NCI-H82 treated with DMSO at 0.1 percent for 48 hours (cell line): Measurements from ENCODE around the gene NCK1.
"Not testable (repeated sequence)": the region's sequence is repeated elsewhere in the genome, so short reads cannot be mapped to it uniquely, and the experiment has no call there.

Source experiments
- DNase-seq: peaks from one replicate; lab custom pipeline; 2025; ENCODE audit not compliant: unreplicated experiment; lab: John Stamatoyannopoulos, UW

Gene NCK1

DNA sequence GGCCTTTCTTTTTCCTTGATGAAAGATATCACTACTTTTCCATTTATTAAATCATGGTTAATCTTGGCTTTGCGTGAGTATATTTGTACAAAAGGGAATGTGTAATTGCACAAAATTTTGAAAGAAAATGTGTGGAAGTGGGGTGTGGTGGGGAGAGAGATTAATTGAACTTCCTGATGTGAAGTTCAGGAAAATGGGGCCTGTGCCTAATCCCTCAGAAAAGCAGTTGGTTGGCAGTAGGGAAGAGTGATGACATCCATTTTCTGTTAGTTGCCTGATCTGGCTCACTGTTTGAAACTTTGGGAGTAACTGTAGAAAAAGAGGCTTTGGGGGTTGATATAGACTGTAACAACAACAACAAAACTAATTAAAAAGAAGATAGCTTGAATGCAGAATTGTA, 85.0 kb downstream of the NCK1 start:
- DNase-seq = no peak

DNA sequence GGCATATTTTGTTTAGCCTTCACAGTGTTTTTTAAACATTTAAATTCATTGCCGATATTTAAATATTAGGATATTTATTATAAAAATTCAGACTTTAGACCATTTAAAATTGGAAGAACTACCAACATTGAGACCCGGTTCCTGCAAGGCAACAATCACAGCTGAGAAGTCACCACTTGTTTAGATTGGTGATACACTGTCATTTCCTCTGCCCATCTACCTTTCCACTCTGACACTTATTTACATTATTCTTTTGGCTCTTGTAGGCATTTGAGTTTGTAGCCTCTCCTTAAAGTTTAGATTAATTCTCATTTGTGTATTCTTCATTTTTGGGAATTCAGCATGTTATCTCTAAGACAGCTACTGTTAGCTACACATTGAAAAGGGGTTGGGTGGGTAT, 85.5 kb downstream of the NCK1 start:
- no peak for DNase-seq

DNA sequence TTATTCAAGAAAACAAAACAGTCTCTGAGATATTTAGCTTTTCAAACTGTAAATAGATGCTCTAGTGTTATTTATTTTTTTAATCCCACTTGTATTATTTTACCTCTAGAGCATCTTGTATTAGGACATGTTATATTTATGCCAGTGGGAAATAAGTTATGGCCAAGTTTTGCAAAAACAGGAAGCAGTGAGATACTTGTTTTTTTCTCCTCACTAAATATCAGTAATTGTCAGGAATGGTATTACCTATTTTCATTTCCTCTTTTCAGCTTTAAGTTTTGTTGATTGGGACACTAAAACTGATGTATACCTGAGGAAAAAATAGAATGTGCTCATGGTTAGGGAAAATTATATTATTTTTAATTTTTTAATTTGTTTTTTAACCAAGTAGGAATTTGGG, 87.1 kb downstream of the NCK1 start:
- no peak for DNase-seq

DNA sequence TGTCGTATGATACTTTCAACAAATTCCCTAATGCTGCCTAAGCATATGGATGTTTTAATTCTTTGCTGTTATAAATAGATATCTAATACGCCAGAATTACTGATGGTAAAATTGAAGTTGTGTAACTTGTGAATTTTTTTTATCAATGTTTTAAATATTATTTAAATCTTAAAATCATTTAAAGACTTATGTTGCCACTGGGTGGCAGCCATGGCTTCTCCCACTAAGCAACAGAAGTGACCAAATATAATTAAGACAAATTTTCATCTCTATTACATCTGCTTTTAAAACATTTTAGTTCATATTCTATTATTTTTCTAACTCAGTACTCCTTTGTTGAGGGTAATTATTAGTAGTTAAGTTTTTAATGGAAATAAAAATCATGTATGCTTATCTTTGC, 87.7 kb downstream of the NCK1 start:
- DNase-seq = no peak

DNA sequence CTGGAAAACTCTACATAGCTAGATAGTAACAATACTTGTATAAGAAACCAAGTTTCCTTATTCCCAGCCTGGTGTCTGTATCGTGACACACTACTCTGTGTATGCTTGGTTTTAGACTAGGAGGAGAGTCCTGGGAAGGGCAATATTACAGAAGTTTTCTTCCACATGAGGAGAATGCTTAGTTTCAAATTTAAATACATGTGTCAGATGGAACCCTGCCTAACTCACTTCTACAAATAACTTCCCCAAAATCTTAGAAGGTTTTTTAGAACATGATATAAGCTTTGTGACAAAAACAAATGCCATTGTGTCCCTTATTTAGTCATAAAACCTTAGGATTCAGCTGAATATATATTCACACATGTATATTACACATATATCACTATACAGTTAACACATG, 88.6 kb downstream of the NCK1 start:
- no peak for DNase-seq

DNA sequence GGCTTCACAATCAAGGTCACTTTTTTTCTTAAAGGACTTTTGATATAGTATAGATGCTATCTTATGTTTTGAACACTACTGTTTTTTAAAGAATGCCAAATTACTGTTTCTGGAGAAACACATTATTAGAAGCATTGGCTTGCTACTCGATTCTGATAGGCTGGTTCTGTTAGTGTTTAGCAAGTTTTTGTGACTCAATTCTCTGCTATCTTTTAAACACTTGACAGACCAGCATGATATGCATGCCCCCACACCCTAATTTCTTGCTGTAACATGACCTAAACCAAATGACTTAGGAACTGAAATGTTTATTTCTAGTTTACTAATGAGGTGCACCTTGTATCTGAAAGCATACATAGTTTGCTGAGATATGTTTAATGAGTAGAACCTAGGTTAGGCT, 90.3 kb downstream of the NCK1 start:
- no peak for DNase-seq

DNA sequence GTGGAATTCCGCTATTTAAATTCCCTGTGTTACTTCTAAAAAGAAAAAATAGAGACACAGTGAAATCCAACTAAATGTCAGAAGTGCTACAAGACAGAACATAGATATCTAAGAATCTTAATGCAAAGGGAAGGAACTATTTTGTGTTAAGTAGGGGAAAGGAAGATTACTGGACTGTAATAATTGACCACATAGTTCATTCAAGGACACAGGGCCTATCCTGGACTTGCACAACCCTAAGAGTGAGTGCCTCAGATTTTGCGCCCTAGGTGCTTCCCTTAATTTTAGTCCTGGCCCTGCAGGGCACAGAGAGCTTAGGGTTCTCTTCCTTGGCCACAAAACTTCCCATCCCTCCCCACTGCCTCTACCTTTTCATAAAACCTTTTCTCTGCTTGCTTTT, 92.2 kb downstream of the NCK1 start:
- no peak for DNase-seq

DNA sequence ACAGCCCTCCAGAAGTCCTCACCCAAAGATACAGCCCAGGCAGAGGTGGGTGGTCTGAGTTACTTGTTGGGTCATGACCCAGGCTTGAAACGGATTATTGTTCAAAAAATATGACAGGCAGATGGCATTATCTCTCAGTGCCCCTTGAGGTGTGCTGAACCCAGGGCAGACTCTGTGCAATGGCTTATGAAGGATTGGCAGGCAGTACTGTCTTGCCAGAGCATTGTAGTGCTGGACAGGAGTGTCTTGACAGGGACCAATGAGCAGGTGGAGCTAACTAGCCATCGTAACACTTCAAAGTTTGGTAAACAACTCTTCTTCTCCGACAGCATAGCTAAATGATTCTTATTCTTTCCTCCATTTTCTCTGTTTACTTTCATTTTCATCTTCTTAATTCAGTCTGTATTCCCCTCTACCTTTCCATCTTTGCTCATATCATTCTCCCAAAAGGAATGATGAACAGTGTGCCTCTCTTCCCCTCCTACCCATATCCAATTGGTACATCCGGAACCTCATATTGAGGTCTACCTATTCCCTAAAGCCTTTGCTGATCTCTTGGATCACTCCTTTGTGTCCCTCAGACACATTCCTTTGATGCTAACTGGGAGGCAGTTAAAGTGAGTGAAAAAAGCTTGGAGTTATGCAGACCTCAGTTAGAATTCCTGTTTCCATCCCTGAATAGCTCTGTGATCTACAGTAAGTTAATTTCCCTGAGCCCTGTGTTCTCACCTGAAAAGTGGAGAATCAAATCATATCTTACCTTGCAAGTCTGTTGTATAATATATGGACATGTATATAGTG, 93.2 kb downstream of the NCK1 start:
- DNase-seq = no peak

DNA sequence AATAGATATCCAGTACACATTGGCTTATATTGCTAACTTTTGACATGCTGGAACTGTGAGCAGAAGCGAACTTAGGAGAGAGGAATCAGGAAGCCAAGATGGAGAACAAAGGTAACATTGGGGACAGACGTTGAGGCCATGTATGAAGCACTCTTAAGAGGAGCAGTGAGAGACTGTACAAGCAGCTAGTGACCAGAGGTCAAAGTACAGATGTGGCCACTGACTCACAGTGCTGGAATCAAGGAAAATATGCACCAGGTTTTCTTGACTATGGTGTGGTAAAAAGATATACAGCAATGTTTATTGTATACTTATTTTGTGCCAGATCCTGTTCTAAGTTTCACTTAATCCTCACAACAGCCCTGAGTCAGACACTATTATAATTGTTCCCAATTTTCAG, 93.8 kb downstream of the NCK1 start:
- DNase-seq = no peak

DNA sequence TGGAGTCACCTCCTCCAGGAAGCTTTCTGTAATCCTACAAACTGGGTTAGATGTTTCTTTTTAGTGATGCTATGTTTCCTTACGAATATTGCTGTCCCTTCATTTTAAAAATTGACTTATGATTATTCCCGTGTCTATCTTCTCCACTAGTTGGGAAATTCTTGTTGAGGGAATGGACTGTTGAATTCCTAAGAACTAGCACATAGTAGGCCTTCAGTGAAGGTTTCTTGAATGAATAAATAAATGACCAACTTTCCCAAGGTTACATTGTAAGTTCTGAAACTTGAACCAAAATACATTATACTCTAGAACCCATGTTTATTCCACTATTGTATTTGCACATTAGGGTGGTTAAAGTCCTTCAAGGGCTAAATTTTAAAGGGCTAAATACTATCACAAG, 95.0 kb downstream of the NCK1 start:
- DNase-seq = no peak

DNA sequence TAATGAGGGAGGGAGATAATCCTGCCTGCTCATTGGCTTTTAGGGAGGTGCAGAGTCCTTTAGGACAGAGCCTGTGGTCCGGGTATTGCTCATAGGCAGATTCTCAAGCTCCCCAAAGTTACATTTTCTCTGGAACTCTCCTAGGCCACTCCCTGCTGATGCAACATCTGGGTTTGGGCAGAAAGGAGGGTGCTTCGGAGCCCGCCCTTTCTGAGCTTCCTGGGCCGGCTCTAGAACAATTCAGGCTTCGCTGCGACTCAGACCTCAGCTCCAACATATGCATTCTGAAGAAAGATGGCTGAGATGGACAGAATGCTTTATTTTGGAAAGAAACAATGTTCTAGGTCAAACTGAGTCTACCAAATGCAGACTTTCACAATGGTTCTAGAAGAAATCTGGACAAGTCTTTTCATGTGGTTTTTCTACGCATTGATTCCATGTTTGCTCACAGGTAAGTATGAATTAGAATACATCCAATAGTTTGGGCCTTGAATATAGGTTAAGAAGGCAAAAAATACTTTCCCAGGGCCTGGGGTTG, 95.8 kb downstream of the NCK1 start, which contains the start of gene IL20RB:
Gene IL20RB (plus strand): TSS at position 233 of the 538 bp plus-strand sequence. CDS start 131 bp downstream, at position 364.
- no peak for DNase-seq

DNA sequence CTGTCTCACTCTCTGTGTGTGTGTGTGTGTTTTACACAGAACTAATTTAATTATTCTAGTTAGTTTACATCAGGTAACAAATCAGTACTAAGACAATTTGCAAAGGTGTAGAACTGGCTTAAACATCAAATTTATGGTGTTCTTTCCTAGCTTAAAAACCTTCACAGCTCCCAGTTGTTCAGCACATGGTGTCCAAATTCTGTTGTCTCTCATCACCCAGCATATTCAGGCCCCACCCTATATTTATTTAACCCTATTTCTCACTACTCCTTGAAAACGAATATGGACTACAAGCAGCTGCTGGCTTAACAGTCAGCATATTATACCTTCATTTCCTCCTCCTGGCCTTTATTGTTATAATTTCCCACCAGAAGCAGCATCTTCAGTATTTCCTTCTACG, 96.9 kb downstream of the NCK1 start:
- DNase-seq = no peak

DNA sequence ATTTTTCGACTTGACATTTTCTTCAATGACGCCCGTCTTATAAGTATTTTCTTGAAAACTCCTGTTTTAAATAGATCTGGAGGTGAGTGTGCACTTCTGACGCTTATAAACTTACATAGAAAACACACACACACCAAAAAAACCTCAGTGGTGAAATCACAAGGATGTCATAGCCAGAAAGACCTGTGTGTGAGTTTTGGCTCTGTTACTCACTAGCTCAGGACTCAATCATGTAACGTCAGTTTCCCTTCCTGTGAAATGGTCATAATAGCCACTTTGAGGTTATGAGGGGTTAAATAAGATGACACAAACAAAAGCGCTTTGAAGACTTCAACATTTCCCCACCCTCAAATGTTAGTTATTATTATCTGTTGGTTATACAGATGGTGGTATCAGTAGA, 97.6 kb downstream of the NCK1 start:
- DNase-seq = no peak

DNA sequence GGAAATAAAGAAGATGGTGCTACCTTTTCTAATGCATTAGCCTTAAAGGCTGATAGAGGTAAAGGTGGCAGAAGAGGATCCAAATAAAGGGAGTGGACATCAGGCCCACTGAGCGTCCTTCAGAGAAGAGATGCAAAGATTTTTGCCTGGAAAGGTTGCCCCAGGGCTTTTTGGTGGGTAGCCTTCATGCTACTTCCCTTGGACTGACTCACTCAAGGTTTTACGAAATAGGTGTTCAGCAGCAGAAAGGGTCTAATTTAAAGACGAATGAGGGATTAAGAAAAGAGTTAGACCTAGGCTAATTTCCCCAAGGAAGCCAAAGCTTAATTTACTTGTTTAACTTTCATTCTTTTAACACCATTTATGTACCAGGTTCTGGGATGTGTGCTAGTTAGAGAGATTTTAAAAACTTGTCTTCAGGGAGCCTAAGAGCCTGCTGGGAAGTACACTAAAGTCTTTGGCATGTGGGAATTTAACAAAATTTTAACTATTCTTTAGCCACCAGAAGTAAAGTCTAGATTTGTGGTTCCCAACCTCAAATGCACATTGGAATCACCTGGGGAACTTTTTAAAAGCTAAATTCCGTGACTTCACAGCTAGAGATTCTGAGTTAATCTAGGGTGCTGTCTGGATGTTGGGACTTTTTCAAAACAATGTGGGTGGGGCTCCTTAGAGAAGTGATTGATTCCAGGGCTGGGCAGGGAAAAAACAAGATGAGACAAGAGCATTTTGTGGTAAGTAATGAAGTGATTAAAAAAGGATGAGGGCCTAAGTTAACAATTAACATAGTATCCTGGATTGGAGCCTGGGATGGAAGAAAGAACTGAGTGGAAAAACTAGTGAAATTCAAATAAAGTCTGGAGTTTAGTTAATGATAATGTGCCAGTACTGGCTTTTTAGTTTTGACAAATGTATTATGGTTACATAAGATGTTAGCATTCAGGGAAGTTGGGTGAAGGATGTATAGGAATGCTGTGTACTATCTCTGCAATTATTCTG, 99.1 kb downstream of the NCK1 start:
- DNase-seq = no peak

DNA sequence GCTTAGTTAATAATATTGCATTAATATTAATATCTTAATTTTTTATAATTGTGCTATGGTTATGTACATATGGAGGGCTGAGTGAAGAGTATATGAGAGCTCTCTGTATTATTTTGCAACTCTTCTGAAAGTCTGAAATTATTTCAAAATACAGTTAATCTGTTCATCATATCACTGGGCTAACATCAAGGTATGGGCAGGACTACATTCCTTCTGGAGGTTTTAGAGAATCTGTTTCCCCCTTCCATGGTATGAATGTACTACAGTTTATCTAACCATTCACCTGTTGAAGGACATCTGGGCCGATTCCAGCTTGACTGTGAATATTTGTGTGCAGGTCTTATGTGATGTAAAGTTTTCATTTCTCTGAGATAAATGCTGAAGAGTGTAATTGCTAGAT, 100.9 kb downstream of the NCK1 start:
- DNase-seq = no peak

DNA sequence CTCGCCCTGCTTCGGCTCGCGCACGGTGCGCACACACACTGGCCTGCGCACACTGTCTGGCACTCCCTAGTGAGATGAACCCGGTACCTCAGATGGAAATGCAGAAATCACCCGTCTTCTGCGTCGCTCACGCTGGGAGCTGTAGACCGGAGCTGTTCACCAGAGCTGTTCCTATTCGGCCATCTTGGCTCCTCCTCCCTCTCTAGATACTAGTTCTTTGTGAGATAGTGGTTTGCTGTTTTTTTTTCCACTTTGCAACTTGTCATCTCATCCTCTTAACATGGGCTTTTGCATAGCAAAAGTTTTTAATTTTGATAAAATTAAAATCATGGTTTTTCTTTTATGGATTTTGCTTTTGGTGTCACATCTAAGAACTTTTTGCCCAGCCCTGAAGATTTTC, 107.5 kb downstream of the NCK1 start:
- DNase-seq = not testable (repeated sequence)

DNA sequence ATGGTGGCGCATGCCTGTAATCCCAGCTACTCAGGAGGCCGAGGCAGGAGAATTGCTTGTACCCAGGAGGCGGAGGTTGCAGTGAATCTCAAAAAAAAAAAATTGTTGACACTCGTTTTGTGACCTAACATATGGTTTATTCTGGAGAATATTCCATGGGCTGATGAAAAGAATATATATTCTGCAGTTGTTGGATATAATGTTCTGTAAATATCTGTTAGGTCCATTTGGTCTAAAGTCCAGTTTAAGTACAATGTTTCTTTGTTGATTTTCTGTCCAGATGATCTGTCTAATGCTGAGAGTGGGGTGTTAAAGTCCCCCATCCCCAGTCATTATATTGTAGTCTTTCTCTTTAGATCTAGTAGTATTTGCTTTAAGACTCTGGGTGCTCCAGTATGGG, 111.3 kb downstream of the NCK1 start:
- no peak for DNase-seq

DNA sequence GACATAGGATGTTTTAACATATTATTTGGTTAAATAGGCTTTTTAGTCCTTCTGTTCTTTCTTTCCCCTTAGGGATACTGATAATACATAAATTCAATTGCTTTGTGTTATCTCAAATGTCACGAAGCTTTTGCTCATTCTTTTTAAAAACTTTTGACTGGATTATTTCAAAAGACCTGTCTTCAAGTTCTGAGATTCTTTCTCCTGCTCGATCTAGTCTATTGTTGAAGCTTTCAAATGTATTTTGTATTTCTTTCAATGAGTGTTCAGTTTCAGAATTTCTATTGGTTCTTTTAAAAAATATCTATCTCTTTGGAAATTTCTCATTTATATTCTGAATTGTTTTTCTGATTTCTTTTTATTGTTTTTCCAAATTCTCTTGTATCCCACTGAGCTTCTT, 112.7 kb downstream of the NCK1 start:
- no peak for DNase-seq

DNA sequence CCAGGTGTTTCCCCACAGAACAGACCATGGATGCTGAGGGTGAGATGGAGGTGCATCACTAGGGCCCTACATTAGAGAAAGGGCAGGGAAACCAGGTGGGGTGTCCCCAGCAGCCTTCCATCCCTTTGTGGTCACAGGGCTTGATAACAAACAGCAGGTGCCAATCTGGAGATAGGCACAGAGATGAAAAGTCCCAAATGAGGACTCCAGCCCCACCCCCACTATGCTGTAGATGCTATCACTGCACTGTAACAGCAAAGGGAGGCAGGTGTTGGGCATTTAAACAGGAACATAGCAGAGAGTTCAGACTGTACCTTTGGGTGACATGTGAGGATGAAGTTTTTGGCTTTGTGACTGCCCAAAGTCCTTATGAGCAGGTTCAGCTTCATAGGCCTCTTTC, 117.2 kb downstream of the NCK1 start:
- no peak for DNase-seq

DNA sequence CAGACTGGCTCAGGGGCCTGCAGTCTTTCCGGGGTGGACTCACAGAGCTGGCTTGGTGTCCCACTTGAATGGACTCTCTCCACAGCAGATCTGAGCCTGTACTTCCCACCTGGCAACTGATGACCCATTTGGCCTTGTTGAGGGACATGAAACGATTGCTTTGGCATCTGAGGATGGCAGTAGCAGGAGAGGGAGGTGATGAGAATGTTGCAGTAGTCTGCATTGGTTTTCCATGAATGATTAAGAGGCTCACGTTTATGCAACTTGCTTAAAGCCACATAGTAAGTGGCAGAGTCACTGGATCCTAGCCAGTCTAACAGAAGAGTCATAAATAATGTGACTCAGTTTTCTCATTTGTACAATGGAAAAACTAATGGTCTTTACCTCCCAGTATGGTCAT, 117.7 kb downstream of the NCK1 start:
- no peak for DNase-seq

DNA sequence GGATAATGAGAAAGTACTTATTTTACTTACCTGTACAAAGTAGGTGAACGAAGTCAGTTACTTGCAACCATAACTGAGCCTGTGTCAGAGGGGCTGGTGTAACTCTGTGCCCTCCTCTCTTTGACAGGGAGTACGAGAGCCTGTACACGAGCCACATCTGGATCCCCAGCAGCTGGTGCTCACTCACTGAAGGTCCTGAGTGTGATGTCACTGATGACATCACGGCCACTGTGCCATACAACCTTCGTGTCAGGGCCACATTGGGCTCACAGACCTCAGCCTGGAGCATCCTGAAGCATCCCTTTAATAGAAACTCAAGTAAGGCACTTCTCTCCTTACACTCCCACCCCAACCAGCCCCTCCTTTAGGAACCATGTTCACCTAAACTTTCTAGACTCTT, 120.0 kb downstream of the NCK1 start:
- DNase-seq = no peak
